ENCODE measurements around the gene EXD3.

DNA sequence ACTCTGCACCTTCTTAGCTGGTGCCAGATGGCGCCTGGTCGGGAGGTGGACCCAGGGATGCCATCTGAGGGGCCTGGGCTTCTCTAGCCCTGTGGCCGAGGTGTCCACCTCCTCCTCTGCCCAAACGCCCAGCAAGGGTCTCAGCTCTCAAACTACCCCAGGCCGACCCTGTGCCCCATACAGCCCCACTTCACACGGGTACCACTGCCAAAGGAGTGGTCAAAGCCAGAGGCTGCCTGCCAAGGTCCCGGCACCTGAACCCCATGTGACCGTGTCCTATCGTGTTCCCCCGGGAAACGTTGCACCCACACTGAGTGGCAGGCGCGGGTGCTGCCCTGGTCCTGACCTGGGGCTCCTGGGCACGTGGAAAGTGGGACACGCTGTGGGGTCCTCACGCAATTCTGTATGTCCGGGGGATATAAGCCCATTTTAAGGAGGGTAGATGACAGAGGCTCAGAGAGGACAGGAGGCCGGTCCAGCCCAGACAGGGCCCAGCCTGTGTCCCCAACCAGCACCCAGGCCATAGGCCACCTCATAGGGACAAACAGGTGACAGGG is 16.3 kb upstream of the EXD3 start:
- no peak for TF ChIP-seq EZH2 (IDR thresholded peaks at IDR 0.05; ENCODE audit: borderline replicate concordance, low read depth, low read length)
- no peak for TF ChIP-seq ZNF766 (CRISPR knock-in tag; conservative IDR thresholded peaks at IDR 0.05)
- TF ChIP-seq MIER1 (IDR thresholded peaks at IDR 0.05; ENCODE audit: low read depth) = no peak
- no peak for TF ChIP-seq ZSCAN32 (CRISPR knock-in tag; IDR thresholded peaks at IDR 0.05)
- no peak for TF ChIP-seq ZZZ3 (IDR thresholded peaks at IDR 0.05)
- no peak for TF ChIP-seq RB1 (IDR thresholded peaks at IDR 0.05; ENCODE audit: low read depth)
- TF ChIP-seq, protein P1, sequence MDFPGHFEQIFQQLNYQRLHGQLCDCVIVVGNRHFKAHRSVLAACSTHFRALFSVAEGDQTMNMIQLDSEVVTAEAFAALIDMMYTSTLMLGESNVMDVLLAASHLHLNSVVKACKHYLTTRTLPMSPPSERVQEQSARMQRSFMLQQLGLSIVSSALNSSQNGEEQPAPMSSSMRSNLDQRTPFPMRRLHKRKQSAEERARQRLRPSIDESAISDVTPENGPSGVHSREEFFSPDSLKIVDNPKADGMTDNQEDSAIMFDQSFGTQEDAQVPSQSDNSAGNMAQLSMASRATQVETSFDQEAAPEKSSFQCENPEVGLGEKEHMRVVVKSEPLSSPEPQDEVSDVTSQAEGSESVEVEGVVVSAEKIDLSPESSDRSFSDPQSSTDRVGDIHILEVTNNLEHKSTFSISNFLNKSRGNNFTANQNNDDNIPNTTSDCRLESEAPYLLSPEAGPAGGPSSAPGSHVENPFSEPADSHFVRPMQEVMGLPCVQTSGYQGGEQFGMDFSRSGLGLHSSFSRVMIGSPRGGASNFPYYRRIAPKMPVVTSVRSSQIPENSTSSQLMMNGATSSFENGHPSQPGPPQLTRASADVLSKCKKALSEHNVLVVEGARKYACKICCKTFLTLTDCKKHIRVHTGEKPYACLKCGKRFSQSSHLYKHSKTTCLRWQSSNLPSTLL (IDR thresholded peaks at IDR 0.05) = no peak
